SJCRH30 (cell line): ENCODE measurements around the gene FAM32A. TPM values are rescaled to one million over a fixed set of nuclear protein-coding genes. Genes with fewer than 3 reads are reported as not detected.

ENCODE experiments used
- DNase-seq, 2 experiments: peaks; one replicate each; pipeline ENCODE4 v3.0.0-alpha.2; 2015 to 2020
- H3K27ac ChIP-seq: fragments of 250-450 bp; sonication (Bioruptor Pico); 2 replicates; pipeline ENCODE4 v1.5.1; 2020; ENCODE audit warnings: mild to moderate bottlenecking, moderate library complexity
- H3K27me3 ChIP-seq: fragments of 250-450 bp; sonication (Bioruptor Pico); 2 replicates; pipeline ENCODE4 v1.5.1; 2020; ENCODE audit warnings: mild to moderate bottlenecking, moderate library complexity
- H3K36me3 ChIP-seq: fragments of 250-450 bp; sonication (Bioruptor Pico); 2 replicates; pipeline ENCODE4 v1.5.1; 2020; ENCODE audit warnings: mild to moderate bottlenecking, moderate library complexity
- H3K4me1 ChIP-seq: fragments of 250-450 bp; sonication (Bioruptor Pico); 2 replicates; pipeline ENCODE4 v1.5.1; 2020; ENCODE audit warnings: mild to moderate bottlenecking, moderate library complexity
- H3K4me3 ChIP-seq: fragments of 250-450 bp; sonication (Bioruptor Pico); 2 replicates; pipeline ENCODE4 v1.5.1; 2020; ENCODE audit warnings: mild to moderate bottlenecking, moderate library complexity
- H3K9me3 ChIP-seq: fragments of 250-450 bp; sonication (Bioruptor Pico); replicated peaks from 2 replicates; pipeline ENCODE4 v1.5.1; 2020; ENCODE audit warnings: mild to moderate bottlenecking, moderate library complexity
- total RNA-seq: library from RNA; depleted of rRNA; stranded (reverse); fragments of >200 nt; shearing (Covaris generic); gene quantifications from 2 replicates; pipeline ENCODE4 v1.2.3, GENCODE V29; 2014

The FAM32A gene
- total RNA-seq, 1 experiment from 2014 or later, result 130 TPM

DNA sequence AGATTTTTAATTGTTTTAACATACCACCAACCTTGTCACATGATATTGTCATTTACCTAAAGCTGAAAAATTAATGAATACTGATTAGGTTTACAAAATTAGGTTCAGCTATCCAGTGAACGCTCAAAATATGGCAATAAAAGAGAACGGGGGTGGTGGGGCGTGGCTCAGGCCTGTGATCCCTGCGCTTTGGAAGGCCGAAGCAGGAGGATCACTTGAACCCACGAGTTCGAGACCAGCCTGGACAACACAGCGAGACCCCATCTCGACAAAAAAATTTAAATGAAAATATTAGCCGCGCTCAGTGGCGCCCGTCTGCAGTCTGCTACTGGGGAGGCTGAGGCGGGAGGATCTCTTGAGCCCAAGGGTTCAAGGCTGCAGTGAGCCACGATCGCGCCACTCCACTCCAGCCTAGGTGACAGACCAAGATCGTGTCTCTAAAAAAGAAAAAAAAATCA lies 516 bp upstream of the FAM32A start:
- Histone ChIP-seq H3K9me3 (no peaks in the 10 kb centered on the region), H3K4me1 (peaks cover 6% of the 10 kb centered on the region; the same call in 1 of the 2 replicates), H3K27ac (no peak overlapping the region), H3K27me3 (no peaks in the 10 kb centered on the region), H3K36me3 (peaks cover 16% of the 10 kb centered on the region), H3K4me3 (peak overlapping the region; percentile 76)
- no peak for DNase-seq

DNA sequence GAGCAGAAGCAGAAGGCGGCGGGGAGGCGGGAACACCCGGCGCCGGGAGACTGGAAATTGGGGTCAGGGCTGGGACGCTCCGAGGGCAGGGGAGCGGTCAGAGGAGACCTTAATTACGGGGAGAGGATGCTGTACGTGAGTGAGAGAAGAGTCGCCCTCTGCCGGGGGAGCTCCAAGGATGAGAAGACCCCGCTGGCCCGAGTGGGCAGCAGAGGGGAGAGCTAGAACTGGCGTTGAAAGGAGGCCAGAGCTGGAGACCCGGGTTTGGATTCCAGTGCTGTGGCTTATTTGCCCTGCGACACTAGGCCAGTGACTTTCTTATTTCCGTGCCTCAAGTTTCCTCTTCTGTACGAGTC lies 536 bp downstream of the FAM32A start:
- peak overlapping the region; percentile 62 for H3K27ac ChIP-seq
- H3K9me3 ChIP-seq, result no peaks in the 10 kb centered on the region
- peak overlapping the region; percentile 76 for H3K4me3 ChIP-seq
- H3K36me3 ChIP-seq, result peaks cover 19% of the 10 kb centered on the region
- H3K27me3 ChIP-seq, result no peaks in the 10 kb centered on the region
- DNase-seq, result peak; percentile 77 to 78
- peaks cover 3% of the 10 kb centered on the region; the same call in 1 of the 2 replicates for H3K4me1 ChIP-seq

DNA sequence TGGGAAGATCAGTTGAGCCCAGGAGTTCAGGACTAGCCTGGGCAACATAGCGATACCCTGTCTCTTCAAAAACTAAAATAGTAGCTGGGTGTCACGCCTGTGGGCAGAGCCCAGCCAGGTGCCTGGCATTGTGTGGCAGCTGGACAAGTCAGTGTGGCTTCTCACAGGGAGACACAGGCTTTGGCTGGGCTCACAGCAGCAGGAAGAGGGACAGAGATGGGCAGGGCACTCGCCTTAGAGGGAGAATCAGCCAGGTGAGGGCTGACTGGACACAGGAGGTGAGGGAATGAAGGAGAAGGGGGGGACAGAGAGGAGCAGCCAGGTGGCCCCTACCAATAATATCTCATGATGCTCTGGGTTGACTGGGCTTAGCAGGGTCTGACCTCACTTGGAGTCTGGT lies 3.3 kb downstream of the FAM32A start:
- peaks cover 3% of the 10 kb centered on the region; the same call in 1 of the 2 replicates for H3K4me1 ChIP-seq
- no peak overlapping the region for H3K27ac ChIP-seq
- H3K27me3 ChIP-seq, result no peaks in the 10 kb centered on the region
- H3K36me3 ChIP-seq, result peaks cover 42% of the 10 kb centered on the region
- no peaks in the 10 kb centered on the region for H3K9me3 ChIP-seq
- H3K4me3 ChIP-seq, result no peak overlapping the region
- no peak for DNase-seq

DNA sequence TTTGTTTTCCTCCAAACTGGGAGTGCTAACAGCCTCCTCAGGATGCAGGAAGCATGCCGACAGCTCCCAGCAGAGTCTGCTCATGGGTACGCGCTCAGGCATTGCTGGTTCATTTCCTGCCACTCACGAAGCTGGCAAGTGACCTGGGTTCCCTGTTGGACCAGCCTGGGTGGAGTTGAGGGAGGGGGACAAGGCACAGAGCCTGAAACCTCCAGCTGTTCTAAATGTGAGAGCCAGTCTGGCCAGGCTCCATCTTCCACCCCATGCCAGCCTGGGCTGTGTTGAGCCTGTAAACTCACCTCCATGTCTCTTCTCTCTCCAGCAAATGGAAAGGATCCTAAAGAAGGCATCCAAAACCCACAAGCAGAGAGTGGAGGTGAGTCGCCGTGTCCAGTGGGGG lies 5.0 kb downstream of the FAM32A start:
- Histone ChIP-seq H3K27ac (no peak overlapping the region), H3K27me3 (no peaks in the 10 kb centered on the region), H3K36me3 (peaks cover 42% of the 10 kb centered on the region), H3K4me1 (peaks cover 3% of the 10 kb centered on the region; the same call in 1 of the 2 replicates), H3K9me3 (no peaks in the 10 kb centered on the region), H3K4me3 (no peak overlapping the region)
- DNase-seq, result no peak

DNA sequence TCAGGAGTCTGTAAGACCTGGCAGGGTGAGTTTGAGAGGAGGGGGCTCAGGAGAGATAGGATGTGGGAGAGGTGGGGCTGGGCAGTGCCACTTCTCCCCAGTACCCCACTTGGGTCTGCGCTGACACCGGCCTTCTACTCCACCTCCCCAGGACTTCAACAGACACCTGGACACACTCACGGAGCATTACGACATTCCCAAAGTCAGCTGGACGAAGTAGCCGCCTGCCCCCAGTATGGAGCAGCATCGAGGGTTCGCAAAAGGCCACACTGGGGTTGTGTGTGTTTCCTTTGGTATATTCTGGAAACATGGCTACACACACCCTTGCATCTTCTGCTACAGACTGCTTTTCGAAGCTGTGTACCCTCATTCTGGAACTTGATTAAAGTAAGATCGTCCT lies 5.5 kb downstream of the FAM32A start:
- no peak for DNase-seq
- Histone ChIP-seq H3K4me3 (no peak overlapping the region), H3K27me3 (no peaks in the 10 kb centered on the region), H3K4me1 (peaks cover 3% of the 10 kb centered on the region; the same call in 1 of the 2 replicates), H3K36me3 (peaks cover 42% of the 10 kb centered on the region), H3K9me3 (no peaks in the 10 kb centered on the region), H3K27ac (no peak overlapping the region)

DNA sequence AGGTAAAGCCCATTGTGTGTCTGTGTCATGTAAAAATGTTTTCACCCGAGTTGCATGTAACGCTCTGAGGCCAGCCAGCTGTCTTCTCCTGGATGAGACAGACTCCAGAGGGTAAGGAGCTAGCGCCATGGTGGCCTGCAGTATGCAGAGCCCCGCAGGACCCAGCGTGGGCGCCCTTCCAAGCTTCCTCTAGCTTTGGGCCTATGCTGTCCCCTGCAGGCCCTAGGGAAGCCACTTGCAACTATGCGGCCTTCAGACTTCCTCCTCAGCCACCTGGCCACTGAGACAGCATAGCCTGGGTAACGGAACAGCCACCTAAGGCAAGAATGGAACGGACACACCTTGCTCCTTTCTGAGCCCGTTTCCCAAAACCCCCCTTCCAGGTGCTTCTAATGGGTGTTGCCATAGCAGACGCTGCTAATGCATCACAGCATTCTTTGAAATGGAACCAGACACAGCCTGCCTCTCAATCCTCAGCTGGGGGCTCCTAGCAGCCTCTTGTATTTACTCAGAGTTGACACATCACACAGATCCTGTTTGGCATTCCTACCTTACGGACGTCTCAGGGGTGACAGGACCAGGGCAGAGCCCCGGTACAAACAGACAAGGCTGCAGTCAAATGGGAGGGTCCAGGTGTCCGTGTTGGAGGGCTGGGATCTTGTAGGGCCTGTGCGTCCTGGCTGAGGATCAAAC lies 6.2 kb downstream of the FAM32A start:
- Histone ChIP-seq H3K27ac (no peak overlapping the region), H3K27me3 (no peaks in the 10 kb centered on the region), H3K36me3 (peaks cover 42% of the 10 kb centered on the region), H3K4me3 (no peak overlapping the region), H3K9me3 (no peaks in the 10 kb centered on the region), H3K4me1 (peaks cover 6% of the 10 kb centered on the region)
- no peak for DNase-seq

DNA sequence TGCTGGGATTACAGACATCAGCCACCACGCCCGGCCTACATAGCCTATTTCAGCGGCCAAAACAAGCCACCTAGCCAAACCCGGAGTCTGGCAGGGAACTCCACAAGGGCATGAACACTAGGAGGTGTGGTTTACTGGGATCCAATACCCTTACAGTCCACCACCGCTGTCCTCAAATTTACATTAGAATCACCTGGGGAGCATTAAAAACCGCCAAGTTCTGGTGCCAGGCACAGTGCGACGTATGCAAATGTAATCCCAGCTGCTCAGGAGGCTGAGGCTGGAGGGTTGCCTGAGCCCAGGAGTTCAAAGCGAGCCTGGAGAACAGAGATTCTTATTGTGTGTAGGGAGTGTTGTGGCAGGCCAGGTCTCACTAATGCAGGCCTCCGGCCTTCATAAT lies 8.3 kb downstream of the FAM32A start:
- H3K9me3 ChIP-seq, result no peaks in the 10 kb centered on the region
- peaks cover 8% of the 10 kb centered on the region for H3K4me1 ChIP-seq
- H3K27ac ChIP-seq, result no peak overlapping the region
- DNase-seq, result no peak
- H3K27me3 ChIP-seq, result no peaks in the 10 kb centered on the region
- no peak overlapping the region for H3K4me3 ChIP-seq
- peaks cover 29% of the 10 kb centered on the region for H3K36me3 ChIP-seq

DNA sequence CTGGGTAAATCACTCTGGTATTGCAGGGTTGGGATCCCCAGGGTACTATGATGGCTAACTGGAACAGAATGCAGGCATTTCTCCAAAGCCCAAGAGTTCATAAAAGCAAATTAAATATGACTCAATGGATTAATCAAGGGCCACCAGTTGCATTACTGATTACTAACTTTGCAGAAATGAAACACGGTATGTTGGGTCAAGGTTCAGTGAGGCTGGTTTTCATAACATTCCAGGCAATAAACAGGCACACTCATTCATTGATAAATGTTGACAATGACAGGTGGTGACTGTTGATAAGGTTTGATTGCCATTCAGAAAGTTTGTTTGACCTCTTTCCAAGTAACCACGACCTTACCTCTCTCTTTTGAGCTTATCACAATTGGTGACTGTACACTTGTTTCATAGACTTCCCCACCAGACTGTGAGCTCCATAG lies 12.0 kb downstream of the FAM32A start:
- Histone ChIP-seq H3K27me3 (no peaks in the 10 kb centered on the region), H3K36me3 (peaks cover 13% of the 10 kb centered on the region), H3K27ac (peak overlapping the region; percentile 78), H3K4me3 (peak overlapping the region; percentile 95), H3K4me1 (peaks cover 8% of the 10 kb centered on the region), H3K9me3 (no peaks in the 10 kb centered on the region)
- no peak for DNase-seq

DNA sequence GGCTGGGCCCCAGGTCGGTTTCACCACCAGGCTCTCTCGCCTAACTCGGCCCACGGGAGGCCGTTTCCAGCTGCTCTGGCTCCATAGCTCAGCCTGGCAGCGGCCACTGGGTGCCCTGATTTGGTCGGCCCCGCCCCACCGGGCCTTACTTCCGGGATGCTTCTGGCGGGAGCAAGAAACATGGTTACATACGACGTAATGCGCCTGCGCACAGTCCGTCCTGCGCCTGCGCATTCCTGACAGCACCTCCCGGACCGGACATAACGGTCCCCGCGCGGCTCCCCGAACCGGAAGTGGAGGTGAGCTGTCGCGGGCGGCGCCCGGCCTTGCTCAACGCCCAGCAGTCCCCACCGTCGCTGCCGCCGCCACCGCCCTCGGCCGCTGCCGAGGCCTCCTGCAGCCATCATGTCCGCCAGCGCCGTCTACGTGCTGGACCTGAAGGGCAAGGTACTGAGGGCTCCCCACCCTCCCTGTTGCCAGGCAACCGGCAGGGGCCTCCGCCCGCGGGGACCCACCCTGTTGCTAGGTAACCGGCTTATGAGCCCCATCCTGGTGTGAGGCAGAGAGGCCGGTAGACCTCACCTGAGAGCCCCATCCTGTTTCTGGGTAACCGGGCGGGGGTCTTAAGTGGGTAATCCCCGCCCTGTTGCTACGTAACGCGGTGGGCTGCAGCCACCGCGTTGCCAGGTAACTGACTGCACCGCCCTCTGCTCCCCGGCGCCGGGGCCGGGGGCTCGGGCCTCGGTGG lies 12.6 kb downstream of the FAM32A start, which contains the start of gene AP1M1:
Gene AP1M1, plus strand, starts transcription at position 290 of the 748 bp plus-strand sequence. Its CDS starts 116 bp downstream, at position 406.
- H3K36me3 ChIP-seq, result peaks cover 11% of the 10 kb centered on the region
- peak within 1 kb of the TSS; percentile 78 for H3K27ac ChIP-seq
- peaks cover 8% of the 10 kb centered on the region for H3K4me1 ChIP-seq
- no peaks in the 10 kb centered on the region for H3K9me3 ChIP-seq
- H3K4me3 ChIP-seq, result peak within 1 kb of the TSS; percentile 95
- no peaks in the 10 kb centered on the region for H3K27me3 ChIP-seq
- DNase-seq, result peak; percentile 99 to 100

DNA sequence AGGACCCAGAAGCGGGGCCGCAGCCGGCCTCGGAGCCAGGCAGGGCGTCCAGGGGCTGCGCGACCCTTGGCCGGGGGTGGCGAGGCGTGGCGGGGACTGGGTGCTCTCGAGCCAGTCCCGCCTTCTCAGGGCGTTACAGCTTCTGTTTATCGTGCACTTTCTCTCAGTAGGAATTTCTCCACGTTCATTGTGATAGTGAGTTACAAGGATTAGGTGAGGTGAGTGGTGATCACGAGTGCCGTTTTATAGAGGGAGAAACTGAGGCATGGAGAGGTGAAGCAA lies 13.1 kb downstream of the FAM32A start:
- no peak for DNase-seq
- peaks cover 15% of the 10 kb centered on the region for H3K36me3 ChIP-seq
- H3K27ac ChIP-seq, result peak overlapping the region; percentile 78; the same call in 1 of the 2 replicates

DNA sequence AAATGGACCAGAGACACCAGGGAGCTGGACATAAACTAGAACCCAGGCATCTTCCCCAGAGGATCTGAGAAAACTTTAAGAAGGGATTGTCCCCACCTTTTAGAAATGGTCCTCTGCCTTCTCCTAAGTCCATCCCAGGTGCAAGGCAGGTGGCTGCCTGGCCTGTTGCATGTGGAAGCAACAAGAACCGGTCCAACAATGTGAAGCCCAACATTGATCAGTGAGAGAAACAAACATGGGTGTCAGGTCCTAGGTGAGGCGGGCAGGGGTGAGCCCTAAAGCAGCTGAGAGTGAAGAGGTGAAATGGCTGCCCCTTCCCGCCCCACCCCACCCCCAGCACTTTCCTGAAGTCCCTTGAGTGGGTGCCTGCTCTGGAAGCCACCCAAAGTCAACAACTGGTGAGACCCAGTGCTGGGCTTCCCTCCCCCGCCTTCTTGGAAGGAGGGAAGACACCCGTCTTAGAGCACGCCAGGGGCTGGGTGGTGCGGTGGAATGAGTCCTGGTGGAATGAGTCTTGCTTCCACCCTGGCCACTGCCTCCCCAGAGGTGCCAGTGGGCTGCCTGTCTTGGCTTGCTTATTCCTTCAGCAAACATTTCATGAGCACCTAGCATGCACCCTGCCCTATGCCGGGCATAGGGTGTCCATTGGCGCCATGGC lies 14.2 kb downstream of the FAM32A start:
- Histone ChIP-seq H3K36me3 (peaks cover 24% of the 10 kb centered on the region), H3K4me3 (no peak overlapping the region)
- no peak for DNase-seq

More for the DNA sequence above, 13.1 kb downstream of the FAM32A start:
- Histone ChIP-seq H3K4me1 (peaks cover 8% of the 10 kb centered on the region), H3K4me3 (peak overlapping the region; percentile 95), H3K27me3 (no peaks in the 10 kb centered on the region), H3K9me3 (no peaks in the 10 kb centered on the region)

DNA sequence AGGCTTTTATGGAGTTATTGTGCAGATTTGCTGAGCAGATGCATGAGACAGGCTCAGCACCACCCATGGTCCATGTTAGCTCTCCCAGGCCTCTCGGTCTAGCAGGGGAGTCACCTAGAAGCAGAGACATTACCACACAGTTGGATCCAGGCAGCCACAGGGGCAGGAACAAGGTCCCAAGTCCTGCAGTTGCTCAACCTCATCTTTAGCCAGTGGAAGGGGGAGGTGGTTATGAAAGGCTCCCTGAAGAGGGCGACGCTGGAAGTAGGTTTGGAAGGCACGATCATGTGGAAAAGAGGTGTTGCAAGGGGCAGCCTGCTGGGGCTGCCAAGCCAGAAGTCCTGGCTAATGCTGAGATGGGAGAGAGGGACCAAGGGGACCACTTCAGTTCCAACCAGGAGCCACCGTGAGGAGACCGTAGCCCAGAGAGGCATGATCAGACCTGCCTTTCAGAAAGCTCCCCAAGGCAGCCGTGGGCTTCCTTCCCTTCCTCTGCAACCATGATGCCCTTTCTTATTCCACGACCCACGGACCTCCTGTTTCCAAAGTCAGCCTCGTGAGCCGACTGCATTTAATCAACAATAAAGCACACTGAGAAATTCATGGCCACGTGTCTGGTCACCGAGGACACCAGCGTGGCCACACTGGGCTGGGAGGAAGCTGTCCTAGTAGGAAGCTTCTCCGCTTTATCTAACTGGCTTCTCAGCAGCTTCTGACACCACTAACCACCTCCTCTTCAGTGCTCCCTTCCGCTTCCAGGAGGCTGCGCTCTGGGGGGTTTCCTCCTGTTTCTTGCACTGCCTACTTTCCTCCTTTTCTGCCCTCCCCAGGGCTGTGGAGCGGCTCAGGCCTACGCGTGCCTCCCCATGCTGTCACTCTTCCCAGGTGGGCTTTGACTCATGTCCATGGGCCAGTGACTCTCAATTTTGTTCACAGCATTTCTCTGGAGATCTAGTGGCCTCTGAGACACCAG lies 15.1 kb downstream of the FAM32A start:
- no peaks in the 10 kb centered on the region for H3K9me3 ChIP-seq
- no peak overlapping the region for H3K27ac ChIP-seq
- no peak for DNase-seq
- H3K27me3 ChIP-seq, result no peaks in the 10 kb centered on the region
- peaks cover 30% of the 10 kb centered on the region for H3K36me3 ChIP-seq
- peaks cover 8% of the 10 kb centered on the region for H3K4me1 ChIP-seq
- no peak overlapping the region for H3K4me3 ChIP-seq

More for the DNA sequence above, 14.2 kb downstream of the FAM32A start:
- Histone ChIP-seq H3K27ac (no peak overlapping the region), H3K27me3 (no peaks in the 10 kb centered on the region), H3K9me3 (no peaks in the 10 kb centered on the region), H3K4me1 (peaks cover 8% of the 10 kb centered on the region)

DNA sequence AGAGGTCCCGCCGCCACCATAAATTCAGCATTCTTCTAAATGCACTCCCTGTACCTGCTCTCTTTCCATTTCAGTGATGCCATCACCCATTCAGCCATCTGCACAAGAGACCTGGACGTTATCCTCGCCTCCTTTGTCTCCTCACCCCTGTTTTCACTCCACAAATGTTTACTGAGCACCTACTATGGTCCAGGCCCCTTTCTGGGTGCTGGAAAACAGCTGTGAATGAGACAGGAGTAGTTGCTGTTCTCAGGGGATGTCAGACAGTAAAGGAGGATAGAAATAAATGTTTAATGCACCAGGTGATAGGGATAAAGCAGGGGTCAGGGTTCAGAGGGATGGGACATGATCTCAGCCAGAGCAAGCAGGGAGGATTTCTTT lies 15.8 kb downstream of the FAM32A start:
- H3K27ac ChIP-seq, result no peak overlapping the region
- H3K4me1 ChIP-seq, result peaks cover 6% of the 10 kb centered on the region
- no peaks in the 10 kb centered on the region for H3K27me3 ChIP-seq
- H3K36me3 ChIP-seq, result peaks cover 33% of the 10 kb centered on the region
- DNase-seq, result no peak
- H3K4me3 ChIP-seq, result no peak overlapping the region
- H3K9me3 ChIP-seq, result no peaks in the 10 kb centered on the region
